Glomerular visceral epithelial cell (primary cell): ENCODE data around the gene NAP1L4.

Source experiments
- DNase-seq: peaks from one replicate; pipeline ENCODE4 v3.0.0-alpha.2; 2016; ENCODE audit errors: extremely low spot score

Gene NAP1L4

GRCh38 chr11:2992234-2992996, at the start of gene NAP1L4:
NAP1L4 (minus strand) TSS chr11:2992329; CDS start chr11:2979220, 13,109 bp downstream.
- peak; percentile 97 for DNase-seq

DNA sequence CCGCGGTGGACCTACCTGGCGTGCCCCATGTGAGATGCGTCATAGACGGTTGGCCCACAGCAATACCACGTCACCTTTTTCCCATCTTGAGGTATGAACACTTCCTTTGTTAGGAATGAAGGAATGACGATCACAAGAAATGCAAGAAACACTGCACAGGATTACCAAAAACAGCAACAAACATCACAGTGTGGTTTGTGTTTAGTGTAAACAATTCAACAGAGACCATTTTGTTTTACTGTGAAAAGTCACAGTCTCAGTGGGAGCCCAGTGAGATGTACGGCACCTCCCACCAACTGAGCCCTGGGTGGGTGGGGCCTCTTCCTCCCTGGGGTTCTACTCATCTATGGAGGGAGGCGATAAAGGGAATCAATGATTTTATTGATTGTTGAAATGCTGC, 48.8 kb upstream of the NAP1L4 start:
- DNase-seq: no peak

DNA sequence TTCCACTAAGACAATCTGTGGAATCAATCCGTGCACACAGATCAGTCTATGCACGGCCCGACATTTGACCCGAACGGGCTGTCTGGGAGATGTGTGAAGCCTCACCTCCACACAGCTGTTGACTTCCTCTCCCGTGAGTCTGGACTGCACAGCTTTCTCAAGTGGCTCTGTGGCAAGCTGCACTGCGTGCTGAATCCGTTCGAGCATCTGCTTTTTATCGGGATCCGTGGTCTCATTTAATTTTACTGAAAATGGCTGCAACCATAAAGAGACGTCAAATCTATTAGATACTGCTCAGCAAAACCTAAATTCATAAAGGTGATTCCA, 45.8 kb upstream of the NAP1L4 start:
- no peak for DNase-seq

- peak; percentile 71 for DNase-seq
Observed at GRCh38 chr11:3037040-3037944, 45.2 kb upstream of the NAP1L4 start.

DNA sequence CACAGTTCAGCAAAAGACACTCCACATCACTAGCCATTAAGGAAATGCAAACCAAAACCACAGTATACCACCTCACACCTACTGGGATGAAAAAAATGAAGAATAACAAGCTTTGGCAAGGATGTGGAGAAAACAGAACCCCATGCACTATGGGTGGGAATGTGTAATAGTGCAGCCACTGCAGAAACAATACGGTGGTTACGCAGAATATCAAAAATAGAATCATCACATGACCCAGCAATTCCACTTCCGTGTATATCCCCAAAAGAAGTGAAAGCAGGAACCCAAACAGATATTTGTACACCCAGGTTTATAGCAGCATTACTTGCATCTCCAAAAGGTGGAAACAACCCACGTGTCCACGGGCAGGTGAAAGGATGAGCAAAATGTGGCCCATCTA, 44.3 kb upstream of the NAP1L4 start:
- DNase-seq: no peak

DNA sequence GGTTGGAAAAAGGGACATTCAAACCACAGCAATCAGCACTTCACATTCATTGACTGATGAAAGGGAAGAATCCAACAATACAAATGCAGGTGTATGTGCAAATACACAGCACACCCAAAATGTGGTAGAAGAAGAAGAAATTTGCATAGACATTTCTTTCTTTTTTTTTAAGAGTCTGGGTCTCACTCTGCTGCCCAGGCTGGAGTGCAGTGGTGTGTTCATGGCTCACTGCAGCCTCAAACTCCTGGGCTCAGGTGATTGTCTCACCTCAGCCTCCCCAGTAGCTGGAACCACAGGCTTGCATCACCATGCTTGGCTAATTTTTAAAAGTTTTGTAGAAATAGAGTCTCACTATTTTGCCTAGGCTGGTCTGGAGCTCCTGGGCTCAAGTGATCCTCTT, 43.2 kb upstream of the NAP1L4 start:
- no peak for DNase-seq

DNA sequence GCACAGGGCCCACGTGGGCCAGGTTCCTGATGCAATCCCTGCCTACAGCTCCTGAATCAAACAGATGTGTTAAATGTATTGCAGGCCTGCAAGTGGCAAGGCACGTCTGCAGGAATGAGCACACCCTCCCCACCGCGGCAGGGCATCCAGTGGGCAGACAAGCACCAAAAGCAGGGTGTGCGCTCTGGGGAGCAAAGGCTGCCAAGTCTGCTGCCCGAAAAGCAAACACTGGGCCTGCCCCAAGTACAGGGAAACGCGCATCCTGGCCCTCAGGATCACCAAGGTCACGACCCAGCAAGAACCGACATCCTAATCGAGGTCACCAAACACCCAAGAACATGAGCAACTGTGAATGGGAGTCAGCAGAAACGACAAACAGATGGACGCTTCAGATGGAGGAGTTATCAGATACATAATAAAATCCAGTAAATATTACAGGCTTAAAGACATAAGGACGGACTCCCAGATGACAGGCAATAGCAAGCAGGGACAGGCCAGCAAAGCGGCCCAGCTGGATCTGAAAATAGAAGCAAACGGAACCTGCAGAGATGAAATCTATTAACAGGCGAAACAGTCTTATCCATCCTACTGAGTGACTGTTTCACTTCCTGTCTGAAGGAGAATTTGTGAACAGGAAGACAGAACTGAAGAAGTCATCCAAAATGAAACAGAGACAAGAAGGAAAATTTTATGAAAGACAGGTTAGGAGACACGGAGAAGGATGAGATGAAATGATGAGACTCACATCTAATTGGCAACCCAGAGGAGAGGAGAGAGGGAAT, 38.4 kb upstream of the NAP1L4 start:
- DNase-seq: no peak

DNA sequence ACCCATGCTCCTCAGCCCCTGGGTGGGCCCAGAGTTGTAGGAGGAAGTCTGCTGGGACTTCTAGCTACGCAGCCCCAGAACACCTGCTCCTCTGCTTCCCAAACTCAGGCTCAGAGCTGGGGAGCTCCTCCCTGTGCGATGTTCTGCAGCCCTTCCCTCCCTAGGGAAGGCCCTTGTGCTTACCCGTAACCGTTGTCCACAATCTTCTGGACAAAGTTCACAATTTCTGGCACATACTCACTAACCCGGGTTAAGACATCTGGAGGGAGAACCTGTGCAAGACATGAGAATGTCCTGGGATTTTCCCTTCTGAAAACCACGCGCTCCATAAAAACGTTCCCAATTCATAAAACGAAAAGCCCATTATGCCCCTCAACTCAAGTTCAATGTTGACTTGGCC, 36.7 kb upstream of the NAP1L4 start:
- no peak for DNase-seq

DNA sequence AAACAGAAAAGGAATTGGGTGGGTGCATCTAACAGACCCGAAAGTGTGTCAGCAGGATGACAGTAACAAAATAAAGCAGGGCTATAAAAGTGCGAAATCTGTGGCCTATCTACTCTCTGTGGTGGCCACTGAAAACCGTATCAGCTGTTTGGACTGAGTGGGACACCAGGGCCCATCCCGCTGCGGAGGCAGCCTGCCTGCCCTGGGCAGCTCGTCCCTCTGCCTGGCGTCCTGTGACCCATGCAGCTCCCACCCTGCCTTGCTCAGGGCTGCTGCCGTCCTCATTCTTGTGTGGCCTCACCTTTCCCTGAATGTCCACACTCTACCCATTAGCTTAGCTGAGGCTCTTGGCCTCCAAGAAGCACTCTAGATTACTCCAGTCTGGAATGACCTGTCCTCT, 34.7 kb upstream of the NAP1L4 start:
- DNase-seq: no peak

DNA sequence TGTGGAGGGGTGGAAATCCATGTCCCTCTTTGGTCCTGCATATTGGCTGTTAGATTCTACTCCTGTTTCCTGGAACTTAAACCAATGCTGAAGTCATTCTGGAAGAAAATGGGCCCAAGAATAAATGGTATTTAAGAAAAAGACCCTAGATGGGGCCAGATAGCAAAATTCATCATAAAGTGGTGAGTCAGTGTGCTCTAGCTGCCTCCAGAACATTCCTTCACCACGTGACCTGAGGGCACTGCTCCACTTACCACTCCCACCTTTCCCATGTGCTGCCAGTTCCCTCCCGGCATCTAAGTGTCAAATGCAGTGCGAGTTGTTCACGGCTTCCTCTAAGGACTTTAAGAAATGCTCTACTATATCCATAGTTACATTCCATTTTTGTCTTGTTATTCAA, 30.9 kb upstream of the NAP1L4 start:
- DNase-seq: peak; percentile 35

DNA sequence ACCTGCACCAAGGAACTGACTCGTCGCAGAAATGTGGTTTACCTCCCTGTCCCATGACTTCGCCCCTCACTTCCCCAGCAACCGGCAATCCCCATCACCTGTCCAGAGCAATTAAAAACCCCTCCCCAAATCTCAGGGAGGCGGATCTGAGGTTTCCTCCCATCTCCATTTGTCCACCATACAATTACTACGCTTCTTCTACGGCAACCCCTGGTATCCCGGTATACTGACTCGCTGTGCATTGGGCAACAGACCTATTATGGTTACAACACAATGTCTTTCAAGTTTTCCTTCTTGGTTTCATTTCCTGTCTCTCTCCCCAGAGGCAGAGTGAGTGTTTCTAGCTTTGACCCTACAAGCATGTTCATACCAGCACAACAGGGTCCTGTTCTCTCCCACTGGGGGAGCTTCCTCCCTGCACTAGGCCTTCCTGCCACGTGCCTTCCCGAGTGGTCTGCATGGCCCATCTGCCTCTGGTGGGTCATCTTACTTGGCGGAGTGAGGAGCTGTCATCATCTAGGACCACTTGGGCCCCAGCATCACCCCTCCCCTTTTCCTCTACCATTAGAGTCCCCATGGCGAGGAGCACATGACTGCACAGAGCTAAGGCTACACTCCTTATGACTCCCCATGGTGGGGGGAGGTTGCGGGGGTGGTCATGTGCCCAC, 30.3 kb upstream of the NAP1L4 start:
- peak; percentile 28 for DNase-seq

GRCh38 chr11:3021125-3021524, 29.0 kb upstream of the NAP1L4 start:
- DNase-seq: peak; percentile 52

- DNase-seq: no peak
Observed at GRCh38 chr11:3020011-3020410, 27.9 kb upstream of the NAP1L4 start.

DNA sequence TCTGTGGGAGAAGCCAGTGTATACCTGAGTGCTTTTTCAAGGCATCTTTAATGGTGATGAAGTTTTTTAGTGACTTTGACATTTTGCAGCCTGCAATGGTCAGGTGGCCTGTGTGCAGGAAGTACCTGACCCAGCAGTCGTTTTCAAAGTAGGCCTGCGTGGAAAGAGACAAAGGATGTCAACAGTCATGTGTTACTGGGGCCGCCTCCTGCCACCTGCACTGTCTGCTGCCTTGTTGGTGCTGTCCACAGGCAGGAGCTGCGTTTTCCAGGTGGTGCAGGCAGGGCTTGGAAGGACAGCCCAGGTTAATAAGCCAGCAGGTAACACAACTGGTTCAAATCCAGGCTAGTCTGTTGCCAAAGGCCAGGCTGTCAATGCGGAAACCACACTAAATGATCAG, 26.5 kb upstream of the NAP1L4 start:
- no peak for DNase-seq

DNA sequence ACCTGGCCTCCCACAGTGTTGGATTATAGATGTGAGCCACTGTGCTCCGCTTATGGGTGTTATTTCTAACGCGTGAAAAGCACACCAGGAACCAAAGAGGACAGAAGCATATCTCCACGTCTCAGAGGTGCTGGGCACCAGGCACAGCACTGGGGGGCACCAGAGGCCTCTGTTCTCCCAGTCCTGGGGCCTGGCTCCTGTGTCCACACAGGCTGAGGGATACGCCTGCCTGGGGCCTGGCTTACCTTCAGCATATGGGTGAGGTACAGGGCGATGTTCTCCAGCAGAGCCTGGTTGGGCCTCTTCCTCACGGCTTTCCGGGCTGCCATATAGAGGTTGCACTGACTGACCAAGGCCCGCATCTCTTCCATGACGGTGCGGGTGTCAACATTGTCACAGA, 24.7 kb upstream of the NAP1L4 start:
- no peak for DNase-seq

GRCh38 chr11:3015796-3016195, 23.7 kb upstream of the NAP1L4 start:
- DNase-seq: no peak

- DNase-seq: no peak
Observed at GRCh38 chr11:3014943-3015342, 22.8 kb upstream of the NAP1L4 start.

DNA sequence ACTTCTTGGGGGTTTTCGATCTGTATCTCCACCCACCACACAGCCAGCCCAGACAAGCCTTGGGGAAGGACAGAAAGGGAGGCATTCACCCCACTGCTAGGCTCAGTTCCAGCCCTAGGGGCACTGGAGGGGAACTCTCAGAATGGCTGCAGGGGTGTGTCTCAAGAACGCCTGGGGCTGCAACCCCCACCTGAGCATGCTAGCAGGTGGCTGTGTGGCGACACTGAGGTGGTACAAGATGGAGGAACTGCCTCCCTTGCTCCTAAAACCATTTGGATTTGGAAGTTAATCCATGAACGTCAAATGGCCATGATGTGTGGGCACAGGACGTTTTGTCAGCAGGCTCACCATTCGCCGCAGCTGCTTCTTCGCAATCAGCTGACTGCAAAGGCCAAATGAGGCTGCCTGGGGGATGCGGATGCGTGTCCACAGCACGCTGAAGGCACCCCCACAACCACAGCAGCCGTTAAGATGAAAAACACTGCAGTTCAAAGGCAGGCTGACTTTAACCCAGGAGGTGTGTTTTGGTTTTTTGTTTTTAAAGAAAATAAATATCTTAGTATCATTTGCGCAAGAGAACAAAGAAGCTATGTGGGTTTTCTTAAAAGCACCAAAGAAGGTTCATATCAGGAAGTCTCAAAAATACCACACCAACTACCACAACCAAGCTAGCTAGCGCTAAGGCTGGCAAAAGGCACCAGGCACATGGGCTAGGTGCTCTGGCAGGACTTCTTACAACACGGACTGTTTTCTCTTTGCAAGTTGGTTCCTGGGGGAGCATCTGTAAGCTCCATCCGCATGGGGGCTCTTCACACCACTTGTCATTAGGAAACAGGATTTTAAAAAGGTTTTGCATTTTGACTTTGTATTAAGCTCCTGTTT, 22.2 kb upstream of the NAP1L4 start:
- no peak for DNase-seq

DNA sequence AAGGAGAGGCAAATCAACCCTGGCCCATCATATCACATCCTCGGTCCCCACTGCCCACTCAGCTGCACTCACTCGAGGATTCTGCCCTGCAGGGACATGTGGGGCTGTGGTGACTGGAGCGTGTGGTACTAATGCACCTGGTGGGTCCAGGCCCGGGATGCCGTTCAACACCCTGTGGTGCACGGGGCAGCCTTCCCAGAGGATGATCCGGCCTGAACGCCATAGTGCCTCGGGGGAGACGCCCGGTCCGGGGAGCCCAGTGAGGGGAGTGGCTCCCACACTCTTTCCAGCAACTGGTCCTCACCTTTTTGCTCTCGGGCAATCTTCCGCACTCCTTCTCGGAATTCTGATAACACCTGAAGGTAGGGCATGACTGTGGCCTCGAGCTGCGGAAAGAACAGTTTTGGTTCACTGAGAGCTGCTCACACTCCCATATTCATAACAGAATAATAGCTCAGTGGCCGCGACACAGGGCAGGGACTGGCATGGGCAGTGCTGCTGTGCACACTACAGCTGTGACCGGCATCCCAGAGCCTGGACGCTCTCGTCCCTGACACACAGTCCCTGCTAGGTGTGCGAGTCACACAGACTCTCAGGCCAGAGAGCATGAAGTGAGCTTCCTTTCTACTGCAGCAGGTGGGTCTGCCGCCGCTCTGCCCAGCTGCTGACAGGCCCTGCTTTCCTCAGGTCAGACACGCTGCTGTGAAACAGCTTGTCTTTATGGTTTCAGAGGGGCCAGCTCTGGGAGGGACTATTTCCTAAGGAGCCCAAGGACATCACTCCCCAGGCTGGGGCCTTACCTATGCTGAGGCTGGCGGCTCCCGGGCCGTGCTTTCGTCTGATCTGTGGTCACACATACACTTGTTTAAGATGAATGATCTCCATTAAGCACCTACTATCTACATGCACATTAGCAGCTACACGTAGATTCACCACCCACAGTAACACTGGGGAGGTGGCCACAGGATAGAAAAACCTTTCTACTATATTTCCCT, 20.1 kb upstream of the NAP1L4 start:
- no peak for DNase-seq
